ENCODE results near the gene RXRA. TPM values are rescaled to one million over a fixed set of nuclear protein-coding genes. Genes with fewer than 3 reads are reported as not detected.

Gene RXRA
- total RNA-seq, 1 experiment from 2014 or later = 29.9 TPM

DNA sequence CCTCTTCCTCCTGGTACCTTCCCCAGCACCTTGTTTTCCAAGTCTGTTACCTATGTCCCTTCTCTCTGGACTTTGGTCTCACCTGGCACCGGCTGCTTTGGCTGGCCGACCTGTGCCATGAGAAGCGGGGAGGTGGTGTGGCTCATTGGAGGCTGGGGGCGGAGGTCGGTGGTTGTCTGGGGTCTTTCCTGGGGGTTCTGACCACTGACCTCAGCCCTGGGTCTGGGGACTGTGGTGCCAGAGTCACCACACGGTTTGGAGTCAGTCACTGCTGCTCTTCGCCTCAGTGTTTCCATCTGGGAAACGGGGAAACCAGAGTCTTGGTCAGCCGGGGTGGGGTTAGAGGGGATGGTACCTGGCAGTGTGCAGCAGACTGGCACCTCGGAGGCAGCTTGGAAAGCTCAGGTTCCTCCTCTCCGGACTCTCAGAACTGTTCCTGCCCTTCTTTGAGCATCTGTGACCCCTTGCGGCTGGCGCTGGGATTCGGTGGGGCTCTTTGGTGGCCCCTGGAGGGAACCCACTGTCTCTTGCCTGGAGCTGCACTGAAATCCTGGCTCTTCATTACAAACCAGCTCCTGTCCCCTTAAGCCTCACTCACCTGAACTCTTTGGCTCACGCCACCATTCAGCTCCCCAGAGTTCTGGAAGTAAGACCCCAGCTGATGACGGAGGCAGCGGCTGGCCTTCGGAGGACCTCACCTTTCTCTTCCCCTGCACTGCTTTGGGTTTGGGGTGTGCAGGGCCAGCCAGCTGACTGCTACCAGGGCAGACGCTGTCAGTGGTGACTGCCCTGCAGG, 4.1 kb upstream of the RXRA start:
- Histone ChIP-seq H2AFZ (ENCODE audit: low read length) (no peak overlapping the region), H2BK5ac (ENCODE audit: insufficient read length, low read length) (no peak overlapping the region), H4K5ac (ENCODE audit: insufficient read length, low read depth, low read length) (no peak overlapping the region), H3K4me1 (ENCODE audit: insufficient read depth, low read length) (no peaks in the 10 kb centered on the region), H3T11ph (ENCODE audit: low read length) (no peak overlapping the region), H3K18ac (ENCODE audit: insufficient read length, low read depth, low read length) (no peak overlapping the region), H3K79me1 (ENCODE audit: insufficient read depth, low read depth, low read length, poor library complexity, severe bottlenecking) (no peaks in the 10 kb centered on the region), H4K8ac (replicated peaks; ENCODE audit: insufficient read length, low read depth, low read length) (no peak overlapping the region), H3K79me2 (ENCODE audit: insufficient read depth, low read length) (no peaks in the 10 kb centered on the region), H3K9me3 (ENCODE audit: control insufficient read depth, low read depth, low read length) (no peaks in the 10 kb centered on the region), H3K4me2 (ENCODE audit: insufficient read depth, insufficient read length, low read length) (no peak overlapping the region), H2BK120ac (ENCODE audit: low read depth, low read length, poor library complexity, severe bottlenecking) (no peak overlapping the region), H3K9ac (ENCODE audit: extremely low read depth, insufficient read length, low read length) (no peak overlapping the region), H4K20me1 (ENCODE audit: control insufficient read depth, insufficient read depth, insufficient read length) (no peaks in the 10 kb centered on the region), H2BK15ac (ENCODE audit: low read depth, low read length) (no peak overlapping the region), H2BK12ac (ENCODE audit: insufficient read length, low read depth, low read length) (no peak overlapping the region), H3K23me2 (ENCODE audit: insufficient read length, low read depth, low read length, poor library complexity, severe bottlenecking) (peaks cover 7% of the 10 kb centered on the region), H3K56ac (ENCODE audit: insufficient read length, low read depth, low read length) (no peak overlapping the region), H3K27ac (ENCODE audit: insufficient read length, low read depth, low read length) (no peak overlapping the region), H3K4ac (ENCODE audit: low read depth, low read length) (no peak overlapping the region), H3K27me3 (ENCODE audit: insufficient read depth, low read length) (no peaks in the 10 kb centered on the region), H2BK20ac (ENCODE audit: low read depth, low read length, poor library complexity, severe bottlenecking) (no peak overlapping the region), H4K91ac (ENCODE audit: insufficient read length, low read depth, low read length) (no peak overlapping the region), H2AK5ac (ENCODE audit: insufficient read length, low read length) (no peak overlapping the region), H3K23ac (ENCODE audit: insufficient read length, low read depth, low read length) (no peak overlapping the region), H3K14ac (ENCODE audit: insufficient read depth, low read length) (no peak overlapping the region)
- H3K9me3 Mint-ChIP-seq = no peaks in the 10 kb centered on the region
- H3K4me3 Mint-ChIP-seq = peak overlapping the region in 1 of 2 experiments; percentile 14; a peak in 1 of 5 replicates
- peaks cover 27 to 43% of the 10 kb centered on the region in 2 experiments for H3K4me1 Mint-ChIP-seq
- peak overlapping the region in 1 of 3 experiments; percentile 34; a peak in 1 of 7 replicates for H3K27ac Mint-ChIP-seq
- no peak for TF ChIP-seq CTCF (conservative IDR thresholded peaks at IDR 0.05)
- peaks cover 7% of the 10 kb centered on the region for H3K27me3 Mint-ChIP-seq (ENCODE audit: low read depth)
- WGBS (ENCODE audit: extremely low coverage, insufficient read length, low lambda C conversion rate) = no CpG with 5 or more reads among the region's 19 CpGs
- DNase-seq = no peak
- H3K36me3 Mint-ChIP-seq (ENCODE audit: insufficient read depth in 1 of 3, low read depth in 3 of 3) = no peaks in the 10 kb centered on the region
